Activated CD8-positive, alpha-beta T cell treated with anti-CD3 and anti-CD28 coated beads, Interleukin-2, amount 10 ng/mL, durations not matched to agents 7 days and 5 days (primary cell): ENCODE data around the gene PNLIP. TPM values are rescaled to one million over a fixed set of nuclear protein-coding genes. Genes with fewer than 3 reads are reported as not detected.

ENCODE experiments used
- ATAC-seq: fragments of 150-1000 bp; cut with Tn5 transposase; one replicate; pipeline ENCODE4 v1.10.0; 2021; ENCODE audit warnings: moderate library complexity
- CTCF ChIA-PET: fragments of 350-600 bp; sonication (Branson Sonifier 250); formaldehyde crosslinking; loops from one replicate; lab custom pipeline; 2021; ENCODE audit warnings: antibody characterized with exemption; lab: Charles Lee
- POLR2A ChIA-PET: fragments of 350-600 bp; sonication (Branson Sonifier 250); formaldehyde crosslinking; loops from one replicate; lab custom pipeline; 2021; ENCODE audit warnings: antibody characterized with exemption; lab: Charles Lee
- DNase-seq: peaks from one replicate; pipeline ENCODE4 v3.0.0-alpha.2; 2020
- H3K27ac Mint-ChIP-seq: one replicate; pipeline ENCODE4 v1.8.0; 2021; ENCODE audit warnings: mild to moderate bottlenecking, mixed read lengths
- H3K27me3 Mint-ChIP-seq: one replicate; pipeline ENCODE4 v1.8.0; 2021; ENCODE audit warnings: low read depth, mixed read lengths
- H3K36me3 Mint-ChIP-seq: one replicate; pipeline ENCODE4 v1.8.0; 2021; ENCODE audit warnings: low read depth, mixed read lengths
- H3K4me1 Mint-ChIP-seq: one replicate; pipeline ENCODE4 v1.8.0; 2021; ENCODE audit warnings: low read depth, mixed read lengths
- H3K4me3 Mint-ChIP-seq: one replicate; pipeline ENCODE4 v1.8.0; 2021; ENCODE audit warnings: mild to moderate bottlenecking, mixed read lengths
- H3K9me3 Mint-ChIP-seq: one replicate; pipeline ENCODE4 v1.8.0; 2022; ENCODE audit warnings: mixed read lengths; ENCODE audit not compliant: insufficient read depth
- total RNA-seq, 2 experiments: library from RNA; stranded (reverse); gene quantifications; one replicate each; pipeline ENCODE4 v1.2.3, GENCODE V29; 2021

The PNLIP gene
- total RNA-seq, 2 experiments from 2014 or later: not detected

GRCh38 chr10:116608686-116609594 is 63.2 kb downstream of the PNLIP start:
- POLR2A ChIA-PET: no interaction called here
- DNase-seq: no peak
- Mint-ChIP-seq H3K27me3 (peaks cover 3% of the 10 kb centered on the region), H3K4me1 (no peaks in the 10 kb centered on the region), H3K36me3 (no peaks in the 10 kb centered on the region), H3K27ac (no peak overlapping the region), H3K9me3 (no peaks in the 10 kb centered on the region), H3K4me3 (no peak overlapping the region)
- CTCF ChIA-PET: no interaction called here
- no peak for ATAC-seq

- Mint-ChIP-seq H3K27me3 (peaks cover 3% of the 10 kb centered on the region), H3K36me3 (no peaks in the 10 kb centered on the region), H3K4me1 (no peaks in the 10 kb centered on the region), H3K9me3 (no peaks in the 10 kb centered on the region), H3K27ac (no peak overlapping the region), H3K4me3 (no peak overlapping the region)
- POLR2A ChIA-PET: no interaction called here
- DNase-seq (no peak), ATAC-seq (no peak)
- CTCF ChIA-PET: no interaction called here
Observed at GRCh38 chr10:116610443-116611152, 64.9 kb downstream of the PNLIP start.

- DNase-seq (no peak), ATAC-seq (no peak)
- H3K9me3 Mint-ChIP-seq: no peaks in the 10 kb centered on the region
- ChIA-PET CTCF (no interaction called here), POLR2A (no interaction called here)
- no peaks in the 10 kb centered on the region for H3K36me3 Mint-ChIP-seq
- H3K4me1 Mint-ChIP-seq: no peaks in the 10 kb centered on the region
- no peak overlapping the region for H3K27ac Mint-ChIP-seq
- no peak overlapping the region for H3K4me3 Mint-ChIP-seq
- H3K27me3 Mint-ChIP-seq: peaks cover 3% of the 10 kb centered on the region
Observed at GRCh38 chr10:116611153-116611545, 65.4 kb downstream of the PNLIP start.

- ATAC-seq: no peak
- Mint-ChIP-seq H3K27me3 (peaks cover 3% of the 10 kb centered on the region), H3K4me1 (no peaks in the 10 kb centered on the region), H3K36me3 (no peaks in the 10 kb centered on the region), H3K4me3 (no peak overlapping the region), H3K27ac (no peak overlapping the region), H3K9me3 (no peaks in the 10 kb centered on the region)
- ChIA-PET CTCF (no interaction called here), POLR2A (no interaction called here)
- DNase-seq: no peak
Observed at GRCh38 chr10:116612107-116612769, 66.5 kb downstream of the PNLIP start.

GRCh38 chr10:116613471-116613870 is 67.7 kb downstream of the PNLIP start:
- Mint-ChIP-seq H3K27ac (no peak overlapping the region), H3K9me3 (no peaks in the 10 kb centered on the region), H3K4me3 (no peak overlapping the region), H3K4me1 (no peaks in the 10 kb centered on the region), H3K27me3 (peaks cover 3% of the 10 kb centered on the region), H3K36me3 (no peaks in the 10 kb centered on the region)
- ATAC-seq (no peak), DNase-seq (no peak)
- ChIA-PET POLR2A (no interaction called here), CTCF (no interaction called here)

GRCh38 chr10:116614796-116615195 is 69.1 kb downstream of the PNLIP start:
- ChIA-PET POLR2A (no interaction called here), CTCF (no interaction called here)
- Mint-ChIP-seq H3K36me3 (no peaks in the 10 kb centered on the region), H3K4me3 (no peak overlapping the region), H3K9me3 (no peaks in the 10 kb centered on the region), H3K27me3 (no peaks in the 10 kb centered on the region), H3K27ac (no peak overlapping the region), H3K4me1 (no peaks in the 10 kb centered on the region)
- DNase-seq (no peak), ATAC-seq (no peak)

- no peaks in the 10 kb centered on the region for H3K9me3 Mint-ChIP-seq
- POLR2A ChIA-PET: no interaction called here
- H3K36me3 Mint-ChIP-seq: no peaks in the 10 kb centered on the region
- DNase-seq (no peak), ATAC-seq (no peak)
- CTCF ChIA-PET: no interaction called here
- H3K4me1 Mint-ChIP-seq: no peaks in the 10 kb centered on the region
- H3K27ac Mint-ChIP-seq: no peak overlapping the region
- H3K4me3 Mint-ChIP-seq: no peak overlapping the region
- no peaks in the 10 kb centered on the region for H3K27me3 Mint-ChIP-seq
Observed at GRCh38 chr10:116615199-116615776, 69.6 kb downstream of the PNLIP start.

Other genes with a start within 250 kb of the PNLIP start
- not detected for gene CCDC172, start 221.5 kb upstream of the PNLIP start, total RNA-seq
- not detected for gene PNLIPRP3, start 118.1 kb upstream of the PNLIP start, total RNA-seq
- not detected for gene PNLIPRP1, start 45.0 kb downstream of the PNLIP start, total RNA-seq
- gene PNLIPRP2, start 75.0 kb downstream of the PNLIP start, total RNA-seq: not detected
- gene HSPA12A, start 196.6 kb downstream of the PNLIP start, total RNA-seq: not detected